SK-N-MC (cell line): ENCODE data around the gene CHRND.

Experiments
- EZH2 ChIP-seq: fragments of 200-600 bp; sonication (generic); IDR thresholded peaks from one replicate; pipeline ENCODE4 v1.6.1; 2017; ENCODE audit warnings: antibody characterized with exemption
- POLR2AphosphoS5 ChIP-seq: IDR thresholded peaks from 2 replicates; pipeline ENCODE4 v1.6.1; 2012; ENCODE audit warnings: mild to moderate bottlenecking, low read depth, low read length, borderline replicate concordance

GRCh38 chr2:232501794-232502390 is 24.1 kb upstream of the CHRND start:
- TF ChIP-seq POLR2AphosphoS5: no peak
- no peak for TF ChIP-seq EZH2
